IMR-90 (cell line): ENCODE results near the gene TCERG1L. TPM values are rescaled to one million over a fixed set of nuclear protein-coding genes. Genes with fewer than 3 reads are reported as not detected.

Source experiments
- ATAC-seq: fragments of 200-7000 bp; cut with Tn5 transposase; 2 replicates; pipeline ENCODE4 v1.9.1; 2020; ENCODE audit warnings: low read depth, mild to moderate bottlenecking, moderate library complexity
- BruUV-seq: library from RNA; stranded (reverse); fragments of 400-500 nt; replicated peaks from 2 replicates; lab custom pipeline; 2021; lab: Mats Ljungman, UMichigan
- CTCF ChIA-PET: fragments of 300-600 bp; formaldehyde crosslinking; extraction: SDS; loops from one replicate; lab custom pipeline; 2021; ENCODE audit warnings: antibody characterized with exemption; lab: Yijun Ruan, JAX
- POLR2A ChIA-PET: fragments of 300-600 bp; sonication (Branson Sonifier 250); formaldehyde crosslinking; loops from one replicate; lab custom pipeline; 2022; ENCODE audit warnings: antibody characterized with exemption; ENCODE audit not compliant: unreplicated experiment; lab: Charles Lee
- DNase-seq: peaks from one replicate; pipeline ENCODE4 v3.0.0; 2013
- H2AFZ ChIP-seq: replicated peaks from 2 replicates; pipeline ENCODE3; 2013; ENCODE audit warnings: low read length, mild to moderate bottlenecking; ENCODE audit not compliant: poor library complexity
- H2AK5ac ChIP-seq: 2 replicates; pipeline ENCODE4 v1.6.1; 2013; ENCODE audit warnings: low read depth, low read length, inconsistent platforms
- H2AK9ac ChIP-seq: replicated peaks from 2 replicates; pipeline ENCODE3; 2013; ENCODE audit warnings: mild to moderate bottlenecking, low read depth, low read length, moderate library complexity; ENCODE audit not compliant: poor library complexity
- H2BK120ac ChIP-seq: 2 replicates; pipeline ENCODE4 v1.6.1; 2013; ENCODE audit warnings: low read depth, low read length, inconsistent platforms
- H2BK15ac ChIP-seq: 3 replicates; pipeline ENCODE4 v1.6.1; 2013; ENCODE audit warnings: low read depth, low read length, inconsistent platforms
- H2BK20ac ChIP-seq: 2 replicates; pipeline ENCODE4 v1.6.1; 2013; ENCODE audit warnings: low read depth, mild to moderate bottlenecking, inconsistent platforms, low read length, moderate library complexity
- H2BK5ac ChIP-seq: 2 replicates; pipeline ENCODE4 v1.6.1; 2013; ENCODE audit warnings: mild to moderate bottlenecking, low read depth, low read length, inconsistent platforms; ENCODE audit not compliant: poor library complexity, severe bottlenecking
- H3K14ac ChIP-seq: replicated peaks from 2 replicates; pipeline ENCODE4 v1.6.1; 2013; ENCODE audit warnings: low read depth, low read length, inconsistent platforms
- H3K18ac ChIP-seq: 2 replicates; pipeline ENCODE4 v1.6.1; 2013; ENCODE audit warnings: low read depth, low read length, control low read depth
- H3K23ac ChIP-seq: 2 replicates; pipeline ENCODE4 v1.6.1; 2013; ENCODE audit warnings: low read depth, low read length, inconsistent platforms
- H3K27ac ChIP-seq: 2 replicates; pipeline ENCODE4 v1.5.1; 2013; ENCODE audit warnings: mild to moderate bottlenecking, control low read depth, low read length; ENCODE audit not compliant: insufficient read depth
- H3K27me3 ChIP-seq: 2 replicates; pipeline ENCODE4 v1.6.1; 2013; ENCODE audit warnings: low read length; ENCODE audit not compliant: control insufficient read depth, insufficient read depth
- H3K36me3 ChIP-seq: 2 replicates; pipeline ENCODE4 v1.6.1; 2013; ENCODE audit warnings: low read length, mixed read lengths; ENCODE audit not compliant: control insufficient read depth, insufficient read depth
- H3K4ac ChIP-seq: 2 replicates; pipeline ENCODE4 v1.6.1; 2013; ENCODE audit warnings: low read depth, low read length, inconsistent platforms
- H3K4me1 ChIP-seq: 2 replicates; pipeline ENCODE4 v1.6.1; 2013; ENCODE audit warnings: low read length, mixed read lengths; ENCODE audit not compliant: control insufficient read depth, insufficient read depth
- H3K4me2 ChIP-seq: 2 replicates; pipeline ENCODE4 v1.6.1; 2013; ENCODE audit warnings: low read depth, mild to moderate bottlenecking, control low read depth, low read length, moderate library complexity
- H3K4me3 ChIP-seq: 2 replicates; pipeline ENCODE4 v1.5.1; 2013; ENCODE audit warnings: low read depth, mild to moderate bottlenecking, control low read depth, low read length, moderate library complexity; ENCODE audit not compliant: insufficient read depth
- H3K56ac ChIP-seq: 2 replicates; pipeline ENCODE4 v1.6.1; 2013; ENCODE audit warnings: low read length, inconsistent platforms; ENCODE audit not compliant: insufficient read depth; ENCODE audit errors: extremely low read depth
- H3K79me1 ChIP-seq, 2 experiments: 2 replicates each; pipeline ENCODE4 v1.6.1; 2013; ENCODE audit warnings: low read length in 2 of 2, inconsistent platforms in 1 of 2, low read depth in 1 of 2
- H3K9ac ChIP-seq: 2 replicates; pipeline ENCODE4 v1.6.1; 2013; ENCODE audit warnings: low read depth, low read length, control low read depth
- H3K9me1 ChIP-seq: 2 replicates; pipeline ENCODE4 v1.6.1; 2013; ENCODE audit warnings: low read length, inconsistent platforms; ENCODE audit not compliant: insufficient read depth
- H3K9me3 ChIP-seq: 2 replicates; pipeline ENCODE4 v1.6.1; 2013; ENCODE audit warnings: low read length; ENCODE audit not compliant: control insufficient read depth, insufficient read depth
- H4K20me1 ChIP-seq: 2 replicates; pipeline ENCODE4 v1.6.1; 2013; ENCODE audit warnings: low read length, inconsistent platforms; ENCODE audit not compliant: insufficient read depth
- H4K5ac ChIP-seq: 2 replicates; pipeline ENCODE4 v1.6.1; 2013; ENCODE audit warnings: mild to moderate bottlenecking, low read depth, low read length, control low read depth
- H4K8ac ChIP-seq, 2 experiments: 2 replicates each; pipeline ENCODE4 v1.6.1; 2013; ENCODE audit warnings: low read depth in 2 of 2, low read length in 2 of 2, control low read depth in 1 of 2, inconsistent platforms in 1 of 2
- H4K91ac ChIP-seq: 2 replicates; pipeline ENCODE4 v1.6.1; 2013; ENCODE audit warnings: low read depth, low read length, inconsistent platforms; ENCODE audit not compliant: insufficient read depth
- NFE2L2 ChIP-seq: fragments of 150-350 bp; IDR thresholded peaks from 2 replicates; pipeline ENCODE4 v1.6.1; 2016; ENCODE audit warnings: low read depth, mild to moderate bottlenecking, low read length
- WGBS, 2 experiments: methylation state at CpG; one replicate each; pipeline versions ENCODE4 v1.1.5 to v1.1.7; 2013; ENCODE audit warnings: missing lambda C conversion rate in 2 of 2; ENCODE audit not compliant: insufficient read length in 1 of 2; ENCODE audit errors: extremely low coverage in 2 of 2; 5-methylcytosine and 5-hydroxymethylcytosine counted together
- dilution Hi-C: fragments of 300-500 bp; cut with HindIII; formaldehyde crosslinking; loops from one replicate; pipeline ENCODE4 v1.14.3; 2018; ENCODE audit warnings: low sequenced_read_pairs; ENCODE audit not compliant: unreplicated experiment
- in situ Hi-C: fragments of 300-500 bp; cut with MboI; formaldehyde crosslinking; loops from 3 replicates; pipeline ENCODE4 v1.14.3; 2019; ENCODE audit warnings: low sequenced_read_pairs, inconsistent platforms, mixed read lengths
- intact Hi-C: fragments of 100-400 bp; cut with micrococcal nuclease; formaldehyde crosslinking; loops from 2 replicates; pipeline ENCODE4 v1.10.0; 2022
- polyA plus RNA-seq, 3 experiments: library from polyadenylated mRNA; depleted of rRNA; stranded (reverse); fragments of >200 nt; gene quantifications; 2 replicates each; pipeline ENCODE4 v1.2.3, GENCODE V29; 2012; ENCODE audit warnings: low replicate concordance in 1 of 3
- total RNA-seq: library from RNA; depleted of rRNA; stranded (reverse); fragments of >200 nt; gene quantifications from 2 replicates; pipeline ENCODE4 v1.2.3, GENCODE V29; 2012

Gene TCERG1L
- total and polyA plus RNA-seq, 2 of the 4 experiments (the other 2 are of a cell fraction) = not detected

- Histone ChIP-seq H4K20me1 (no peaks in the 10 kb centered on the region), H2BK15ac (no peak overlapping the region), H3K14ac (no peak overlapping the region), H2AFZ (no peak overlapping the region), H3K9ac (no peak overlapping the region), H4K91ac (no peak overlapping the region), H3K18ac (no peak overlapping the region), H3K4ac (no peak overlapping the region), H3K23ac (no peak overlapping the region), H3K9me3 (peaks cover 59% of the 10 kb centered on the region), H2BK120ac (no peak overlapping the region), H3K4me3 (no peak overlapping the region), H3K4me1 (no peaks in the 10 kb centered on the region), H4K8ac (no peak overlapping the region), H3K27ac (no peak overlapping the region), H2AK9ac (no peak overlapping the region), H3K4me2 (no peak overlapping the region), H2BK5ac (no peak overlapping the region), H2AK5ac (no peak overlapping the region), H4K5ac (no peak overlapping the region), H3K56ac (no peak overlapping the region), H2BK20ac (no peak overlapping the region), H3K36me3 (no peaks in the 10 kb centered on the region), H3K27me3 (no peaks in the 10 kb centered on the region), H3K9me1 (no peaks in the 10 kb centered on the region), H3K79me1 (no peaks in the 10 kb centered on the region)
- ChIA-PET POLR2A (no interaction called here), CTCF (no interaction called here)
- no TSS peak for BruUV-seq
- intact Hi-C loops (no loop called here), dilution Hi-C loops (no loop called here), in situ Hi-C loops (no loop called here)
- 54% methylated on average over 3 of the region's 12 CpGs; no CpG with 5 or more reads in 1 of the 2 experiments for WGBS, 2 experiments
- DNase-seq (no peak), ATAC-seq (no peak)
- TF ChIP-seq NFE2L2 = no peak
These were observed 137.9 kb downstream of the TCERG1L start for GRCh38 chr10:131173484-131174210.
